T-helper 17 cell (primary cell): ENCODE measurements around the gene TRHDE. TPM values are rescaled to one million over a fixed set of nuclear protein-coding genes. Genes with fewer than 3 reads are reported as not detected.

Experiments used
- ATAC-seq: fragments of 150-1000 bp; cut with Tn5 transposase; 2 replicates; pipeline ENCODE4 v1.10.0; 2021; ENCODE audit warnings: mild to moderate bottlenecking, moderate library complexity
- DNase-seq, 3 donors: peaks; one replicate each; pipeline versions ENCODE4 v3.0.0 to v3.0.0-alpha.2; 2020 to 2021
- H3K9me3 ChIP-seq: one replicate; pipeline ENCODE4 v1.7.0; 2013; ENCODE audit warnings: low read length, mild to moderate bottlenecking; ENCODE audit not compliant: control insufficient read depth, poor library complexity, severe bottlenecking
- H3K27ac Mint-ChIP-seq: one replicate; pipeline ENCODE4 v1.8.0; 2022; ENCODE audit warnings: mild to moderate bottlenecking, moderate library complexity, mixed read lengths
- H3K27me3 Mint-ChIP-seq: one replicate; pipeline ENCODE4 v1.8.0; 2022; ENCODE audit warnings: mixed read lengths
- H3K36me3 Mint-ChIP-seq: one replicate; pipeline ENCODE4 v1.8.0; 2022; ENCODE audit warnings: low read depth, mixed read lengths
- H3K4me1 Mint-ChIP-seq: one replicate; pipeline ENCODE4 v1.8.0; 2022; ENCODE audit warnings: mild to moderate bottlenecking, mixed read lengths
- H3K4me3 Mint-ChIP-seq: one replicate; pipeline ENCODE4 v1.8.0; 2022; ENCODE audit warnings: mild to moderate bottlenecking, moderate library complexity, mixed read lengths
- total RNA-seq, 4 donors: library from RNA in 2 of 4; stranded (reverse) in 2 of 4; gene quantifications; one replicate each; pipeline ENCODE4 v1.2.3 and lab custom pipeline; 2022 to 2026

TRHDE gene
- total RNA-seq = under 1 TPM in 1 of 2 donors, not detected in 1; 0.26 TPM
- 0 to 0.23 reads per million in 2 donors for total RNA-seq (lab: John Stamatoyannopoulos, UW)

- Mint-ChIP-seq H3K36me3 (no peaks in the 10 kb centered on the region), H3K27me3 (peaks cover 42% of the 10 kb centered on the region), H3K4me3 (peak within 1 kb of the TSS; percentile 51), H3K4me1 (no peaks in the 10 kb centered on the region), H3K27ac (no peak within 1 kb of the TSS)
- ATAC-seq (no peak), DNase-seq (no peak)
- no peaks in the 10 kb centered on the region for H3K9me3 ChIP-seq
Observed at GRCh38 chr12:72272091-72272661, at the start of gene TRHDE. TRHDE (plus strand) TSS chr12:72272370; CDS start chr12:72272644, 274 bp downstream.

GRCh38 chr12:72226510-72226909, 45.7 kb upstream of the TRHDE start:
- no peaks in the 10 kb centered on the region for H3K9me3 ChIP-seq
- DNase-seq = no peak
- H3K27me3 Mint-ChIP-seq = no peaks in the 10 kb centered on the region
- H3K4me3 Mint-ChIP-seq = no peak overlapping the region
- no peak for ATAC-seq
- H3K27ac Mint-ChIP-seq = no peak overlapping the region
- no peaks in the 10 kb centered on the region for H3K36me3 Mint-ChIP-seq
- H3K4me1 Mint-ChIP-seq = no peaks in the 10 kb centered on the region

GRCh38 chr12:72228424-72228823, 43.7 kb upstream of the TRHDE start:
- no peaks in the 10 kb centered on the region for H3K27me3 Mint-ChIP-seq
- H3K4me3 Mint-ChIP-seq = no peak overlapping the region
- H3K27ac Mint-ChIP-seq = no peak overlapping the region
- H3K36me3 Mint-ChIP-seq = no peaks in the 10 kb centered on the region
- H3K4me1 Mint-ChIP-seq = no peaks in the 10 kb centered on the region
- no peaks in the 10 kb centered on the region for H3K9me3 ChIP-seq
- DNase-seq (no peak), ATAC-seq (no peak)

- DNase-seq (no peak), ATAC-seq (no peak)
- Mint-ChIP-seq H3K27me3 (no peaks in the 10 kb centered on the region), H3K4me1 (no peaks in the 10 kb centered on the region), H3K36me3 (no peaks in the 10 kb centered on the region), H3K27ac (no peak overlapping the region), H3K4me3 (no peak overlapping the region)
- H3K9me3 ChIP-seq = no peaks in the 10 kb centered on the region
Observed at GRCh38 chr12:72230589-72230988, 41.6 kb upstream of the TRHDE start.

- ATAC-seq (no peak), DNase-seq (no peak)
- no peaks in the 10 kb centered on the region for H3K9me3 ChIP-seq
- Mint-ChIP-seq H3K27ac (no peak overlapping the region), H3K27me3 (no peaks in the 10 kb centered on the region), H3K4me3 (no peak overlapping the region), H3K4me1 (no peaks in the 10 kb centered on the region), H3K36me3 (no peaks in the 10 kb centered on the region)
Observed at GRCh38 chr12:72234886-72235285, 37.3 kb upstream of the TRHDE start.

- Mint-ChIP-seq H3K36me3 (no peaks in the 10 kb centered on the region), H3K27me3 (no peaks in the 10 kb centered on the region), H3K27ac (no peak overlapping the region), H3K4me1 (no peaks in the 10 kb centered on the region), H3K4me3 (no peak overlapping the region)
- ATAC-seq (no peak), DNase-seq (no peak)
- no peaks in the 10 kb centered on the region for H3K9me3 ChIP-seq
Observed at GRCh38 chr12:72236071-72236705, 36.0 kb upstream of the TRHDE start.

GRCh38 chr12:72241552-72241951, 30.6 kb upstream of the TRHDE start:
- Mint-ChIP-seq H3K4me3 (no peak overlapping the region), H3K4me1 (no peaks in the 10 kb centered on the region), H3K36me3 (no peaks in the 10 kb centered on the region), H3K27me3 (no peaks in the 10 kb centered on the region), H3K27ac (no peak overlapping the region)
- H3K9me3 ChIP-seq = no peaks in the 10 kb centered on the region
- ATAC-seq (no peak), DNase-seq (no peak)

GRCh38 chr12:72242946-72243345, 29.2 kb upstream of the TRHDE start:
- Mint-ChIP-seq H3K27ac (no peak overlapping the region), H3K27me3 (no peaks in the 10 kb centered on the region), H3K36me3 (no peaks in the 10 kb centered on the region), H3K4me1 (no peaks in the 10 kb centered on the region), H3K4me3 (no peak overlapping the region)
- H3K9me3 ChIP-seq = no peaks in the 10 kb centered on the region
- ATAC-seq (no peak), DNase-seq (no peak)

- Mint-ChIP-seq H3K4me3 (no peak overlapping the region), H3K36me3 (no peaks in the 10 kb centered on the region), H3K27me3 (no peaks in the 10 kb centered on the region), H3K27ac (no peak overlapping the region), H3K4me1 (no peaks in the 10 kb centered on the region)
- ATAC-seq = no peak
- H3K9me3 ChIP-seq = no peaks in the 10 kb centered on the region
- DNase-seq = no peak
Observed at GRCh38 chr12:72246370-72246769, 25.8 kb upstream of the TRHDE start.

- no peak overlapping the region for H3K4me3 Mint-ChIP-seq
- ATAC-seq = no peak
- DNase-seq = no peak
- no peaks in the 10 kb centered on the region for H3K27me3 Mint-ChIP-seq
- no peaks in the 10 kb centered on the region for H3K36me3 Mint-ChIP-seq
- no peaks in the 10 kb centered on the region for H3K4me1 Mint-ChIP-seq
- H3K27ac Mint-ChIP-seq = no peak overlapping the region
- no peaks in the 10 kb centered on the region for H3K9me3 ChIP-seq
Observed at GRCh38 chr12:72250346-72250745, 21.8 kb upstream of the TRHDE start.

GRCh38 chr12:72256725-72257124, 15.4 kb upstream of the TRHDE start:
- no peak for ATAC-seq
- Mint-ChIP-seq H3K27me3 (peaks cover 6% of the 10 kb centered on the region), H3K27ac (no peak overlapping the region)

GRCh38 chr12:72261885-72262284, 10.3 kb upstream of the TRHDE start:
- Mint-ChIP-seq H3K27me3 (peaks cover 7% of the 10 kb centered on the region), H3K36me3 (no peaks in the 10 kb centered on the region), H3K27ac (no peak overlapping the region), H3K4me1 (no peaks in the 10 kb centered on the region), H3K4me3 (no peak overlapping the region)
- H3K9me3 ChIP-seq = no peaks in the 10 kb centered on the region
- no peak for ATAC-seq
- DNase-seq = no peak

More at GRCh38 chr12:72256725-72257124, 15.4 kb upstream of the TRHDE start:
- H3K9me3 ChIP-seq = no peaks in the 10 kb centered on the region
- H3K4me1 Mint-ChIP-seq = no peaks in the 10 kb centered on the region
- no peaks in the 10 kb centered on the region for H3K36me3 Mint-ChIP-seq
- no peak overlapping the region for H3K4me3 Mint-ChIP-seq
- no peak for DNase-seq

GRCh38 chr12:72264548-72265175, 7.5 kb upstream of the TRHDE start:
- Mint-ChIP-seq H3K4me3 (no peak overlapping the region), H3K27ac (no peak overlapping the region), H3K4me1 (no peaks in the 10 kb centered on the region), H3K36me3 (no peaks in the 10 kb centered on the region), H3K27me3 (peaks cover 8% of the 10 kb centered on the region)
- DNase-seq = no peak
- ATAC-seq = no peak
- H3K9me3 ChIP-seq = no peaks in the 10 kb centered on the region

GRCh38 chr12:72267974-72268373, 4.2 kb upstream of the TRHDE start:
- no peak for ATAC-seq
- H3K9me3 ChIP-seq = no peaks in the 10 kb centered on the region
- H3K36me3 Mint-ChIP-seq = no peaks in the 10 kb centered on the region
- H3K27me3 Mint-ChIP-seq = peaks cover 26% of the 10 kb centered on the region
- no peak overlapping the region for H3K27ac Mint-ChIP-seq
- no peak for DNase-seq
- no peaks in the 10 kb centered on the region for H3K4me1 Mint-ChIP-seq
- no peak overlapping the region for H3K4me3 Mint-ChIP-seq
